Measurements from ENCODE around the gene FOXC1. TPM values are rescaled to one million over a fixed set of nuclear protein-coding genes. Genes with fewer than 3 reads are reported as not detected.

FOXC1 gene
- total and polyA plus RNA-seq, 9 of the 15 experiments (the other 6 are each of a cell fraction or from before 2014, with no cell fraction given), result not detected

DNA sequence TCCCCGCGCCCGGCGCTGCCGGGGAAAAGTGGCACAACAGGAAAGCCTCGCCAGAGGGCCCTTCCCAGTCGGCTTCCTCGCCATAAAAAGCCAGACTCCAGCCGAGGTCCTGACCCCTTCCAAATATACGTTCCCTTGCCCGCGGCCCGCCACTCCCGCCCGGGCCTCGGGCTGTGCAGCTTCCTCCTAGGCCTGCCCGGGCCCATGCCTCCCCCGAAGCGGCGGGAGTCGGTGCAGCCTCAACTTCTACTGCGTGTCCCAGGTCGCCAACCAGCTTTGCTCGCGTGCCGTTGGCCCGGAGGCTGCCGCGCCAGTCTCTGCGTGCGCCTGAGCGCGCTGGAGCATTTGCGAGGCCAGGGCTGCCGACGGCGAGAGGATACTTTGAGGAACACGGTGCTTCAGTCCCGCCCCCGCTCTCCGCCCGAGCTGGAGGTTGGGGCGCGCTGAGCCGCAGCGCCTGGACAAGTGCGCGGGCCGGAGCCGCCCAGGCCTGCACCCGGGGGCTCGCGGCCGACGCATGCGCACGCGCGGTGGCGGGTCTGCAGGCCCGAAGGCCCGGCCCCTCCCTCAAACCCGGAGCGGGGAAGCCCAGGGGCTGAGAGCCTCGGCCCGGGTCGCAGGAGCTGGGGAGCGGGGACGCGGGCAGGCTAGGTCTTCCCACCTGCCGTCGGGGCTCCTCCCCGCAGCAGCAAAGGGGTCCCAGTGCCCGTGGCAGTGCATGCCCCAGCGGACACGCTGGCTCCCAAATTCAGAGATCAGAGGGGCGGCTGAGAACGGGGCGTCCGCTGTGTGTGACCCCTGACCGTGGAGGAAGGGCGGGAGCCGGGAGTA lies 10.2 kb downstream of the FOXC1 start:
- Histone ChIP-seq H3K27ac (ENCODE audit: extremely low read depth, low read depth, low read length) (no peak overlapping the region), H3K79me2 (ENCODE audit: control insufficient read depth, insufficient read depth, low read length) (no peaks in the 10 kb centered on the region), H3K27me3 (ENCODE audit: control insufficient read depth in 2 of 2, insufficient read depth in 2 of 2, low read length in 2 of 2) (peaks cover 32 to 84% of the 10 kb centered on the region in 2 experiments; a peak in 4 of 5 replicates), H3K4me2 (ENCODE audit: insufficient read depth, low read length) (no peak overlapping the region), H4K20me1 (replicated peaks; ENCODE audit: control insufficient read depth, insufficient read depth, low read length) (no peaks in the 10 kb centered on the region; the same call in 1 of the 2 replicates), H2AFZ (ENCODE audit: low read depth, low read length) (no peak overlapping the region), H3K9me1 (ENCODE audit: control insufficient read depth, insufficient read depth, low read length) (no peaks in the 10 kb centered on the region), H3K4me1 (replicated peaks in 1 of 2; ENCODE audit: control insufficient read depth in 2 of 2, insufficient read depth in 2 of 2, low read length in 2 of 2) (peaks cover 0 to 10% of the 10 kb centered on the region in 2 experiments; a peak in 1 of 5 replicates), H3K4me3 (no peak overlapping the region), H3K36me3 (ENCODE audit: control insufficient read depth, insufficient read depth, low read length) (no peaks in the 10 kb centered on the region), H3K9me3 (replicated peaks; ENCODE audit: control insufficient read depth, insufficient read depth, low read depth, low read length) (no peaks in the 10 kb centered on the region), H3K9ac (ENCODE audit: insufficient read depth in 1 of 2, low read depth in 2 of 2, low read length in 2 of 2) (no peak overlapping the region)
- TF ChIP-seq CHCHD3 (CRISPR knock-in tag; IDR thresholded peaks at IDR 0.05), result no peak
- TF ChIP-seq, protein P1, sequence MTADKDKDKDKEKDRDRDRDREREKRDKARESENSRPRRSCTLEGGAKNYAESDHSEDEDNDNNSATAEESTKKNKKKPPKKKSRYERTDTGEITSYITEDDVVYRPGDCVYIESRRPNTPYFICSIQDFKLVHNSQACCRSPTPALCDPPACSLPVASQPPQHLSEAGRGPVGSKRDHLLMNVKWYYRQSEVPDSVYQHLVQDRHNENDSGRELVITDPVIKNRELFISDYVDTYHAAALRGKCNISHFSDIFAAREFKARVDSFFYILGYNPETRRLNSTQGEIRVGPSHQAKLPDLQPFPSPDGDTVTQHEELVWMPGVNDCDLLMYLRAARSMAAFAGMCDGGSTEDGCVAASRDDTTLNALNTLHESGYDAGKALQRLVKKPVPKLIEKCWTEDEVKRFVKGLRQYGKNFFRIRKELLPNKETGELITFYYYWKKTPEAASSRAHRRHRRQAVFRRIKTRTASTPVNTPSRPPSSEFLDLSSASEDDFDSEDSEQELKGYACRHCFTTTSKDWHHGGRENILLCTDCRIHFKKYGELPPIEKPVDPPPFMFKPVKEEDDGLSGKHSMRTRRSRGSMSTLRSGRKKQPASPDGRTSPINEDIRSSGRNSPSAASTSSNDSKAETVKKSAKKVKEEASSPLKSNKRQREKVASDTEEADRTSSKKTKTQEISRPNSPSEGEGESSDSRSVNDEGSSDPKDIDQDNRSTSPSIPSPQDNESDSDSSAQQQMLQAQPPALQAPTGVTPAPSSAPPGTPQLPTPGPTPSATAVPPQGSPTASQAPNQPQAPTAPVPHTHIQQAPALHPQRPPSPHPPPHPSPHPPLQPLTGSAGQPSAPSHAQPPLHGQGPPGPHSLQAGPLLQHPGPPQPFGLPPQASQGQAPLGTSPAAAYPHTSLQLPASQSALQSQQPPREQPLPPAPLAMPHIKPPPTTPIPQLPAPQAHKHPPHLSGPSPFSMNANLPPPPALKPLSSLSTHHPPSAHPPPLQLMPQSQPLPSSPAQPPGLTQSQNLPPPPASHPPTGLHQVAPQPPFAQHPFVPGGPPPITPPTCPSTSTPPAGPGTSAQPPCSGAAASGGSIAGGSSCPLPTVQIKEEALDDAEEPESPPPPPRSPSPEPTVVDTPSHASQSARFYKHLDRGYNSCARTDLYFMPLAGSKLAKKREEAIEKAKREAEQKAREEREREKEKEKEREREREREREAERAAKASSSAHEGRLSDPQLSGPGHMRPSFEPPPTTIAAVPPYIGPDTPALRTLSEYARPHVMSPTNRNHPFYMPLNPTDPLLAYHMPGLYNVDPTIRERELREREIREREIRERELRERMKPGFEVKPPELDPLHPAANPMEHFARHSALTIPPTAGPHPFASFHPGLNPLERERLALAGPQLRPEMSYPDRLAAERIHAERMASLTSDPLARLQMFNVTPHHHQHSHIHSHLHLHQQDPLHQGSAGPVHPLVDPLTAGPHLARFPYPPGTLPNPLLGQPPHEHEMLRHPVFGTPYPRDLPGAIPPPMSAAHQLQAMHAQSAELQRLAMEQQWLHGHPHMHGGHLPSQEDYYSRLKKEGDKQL (CRISPR knock-in tag; IDR thresholded peaks at IDR 0.05; ENCODE audit: borderline replicate concordance), result no peak
- TF ChIP-seq ZNF146 (CRISPR knock-in tag; IDR thresholded peaks at IDR 0.05; ENCODE audit: unreplicated experiment), result no peak
- TF ChIP-seq ZC3H11A (IDR thresholded peaks at IDR 0.05; ENCODE audit: low read depth, low read length), result no peak
- TF ChIP-seq MBD2 (IDR thresholded peaks at IDR 0.05; ENCODE audit: borderline replicate concordance, low read depth), result no peak
- TF ChIP-seq SIX5 (IDR thresholded peaks at IDR 0.05; ENCODE audit: borderline replicate concordance in 1 of 2, insufficient read depth in 1 of 2, low read depth in 1 of 2, low read length in 2 of 2), result no peak
- ChIA-PET CTCF (ENCODE audit: low intra/inter-chr PET ratio) (no interaction called here), POLR2A (no interaction called here)
- no TSS peak for BruUV-seq (replicated peaks)
- intact Hi-C loops (cut with micrococcal nuclease) (no loop called here), in situ Hi-C loops (cut with MboI) (no loop called here)
- WGBS (ENCODE audit: insufficient coverage, low coverage, missing lambda C conversion rate), result 48% methylated on average over 43 of the region's 83 CpGs
- DNase-seq (ENCODE audit: extremely low read depth in 1 of 4, low spot score in 3 of 4) (no peak), ATAC-seq (no peak), FAIRE-seq (no peak)

All from K562 (cell line).